GM19193 (cell line): Measurements from ENCODE around the gene TSPAN9.

Experiments used
- POLR2A ChIP-seq: IDR thresholded peaks from 4 replicates; pipeline ENCODE4 v1.6.1; 2011; ENCODE audit not compliant: insufficient read depth, insufficient read length; ENCODE audit errors: extremely low read depth

TSPAN9 gene

GRCh38 chr12:3101309-3102024, 24.3 kb downstream of the TSPAN9 start:
- no peak for TF ChIP-seq POLR2A

GRCh38 chr12:3102771-3103410, 25.7 kb downstream of the TSPAN9 start:
- TF ChIP-seq POLR2A: no peak

- TF ChIP-seq POLR2A: no peak
Observed at GRCh38 chr12:3103806-3104205, 26.6 kb downstream of the TSPAN9 start.

- TF ChIP-seq POLR2A: no peak
Observed at GRCh38 chr12:3105690-3106479, 28.7 kb downstream of the TSPAN9 start.

- no peak for TF ChIP-seq POLR2A
Observed at GRCh38 chr12:3106579-3106978, 29.4 kb downstream of the TSPAN9 start.

GRCh38 chr12:3107071-3107583, 29.9 kb downstream of the TSPAN9 start:
- no peak for TF ChIP-seq POLR2A

GRCh38 chr12:3107954-3108353, 30.8 kb downstream of the TSPAN9 start:
- TF ChIP-seq POLR2A: no peak

GRCh38 chr12:3110578-3110977, 33.4 kb downstream of the TSPAN9 start:
- no peak for TF ChIP-seq POLR2A

GRCh38 chr12:3113671-3114325, 36.6 kb downstream of the TSPAN9 start:
- TF ChIP-seq POLR2A: no peak

- TF ChIP-seq POLR2A: no peak
Observed at GRCh38 chr12:3114671-3115070, 37.5 kb downstream of the TSPAN9 start.

- no peak for TF ChIP-seq POLR2A
Observed at GRCh38 chr12:3115078-3115477, 37.9 kb downstream of the TSPAN9 start.

GRCh38 chr12:3116106-3116844, 39.1 kb downstream of the TSPAN9 start:
- TF ChIP-seq POLR2A: no peak

GRCh38 chr12:3117144-3117581, 40.0 kb downstream of the TSPAN9 start:
- TF ChIP-seq POLR2A: no peak

- TF ChIP-seq POLR2A: no peak
Observed at GRCh38 chr12:3117591-3118015, 40.4 kb downstream of the TSPAN9 start.
